Left ventricle myocardium inferior (tissue), 1 donor: Measurements from ENCODE around the gene PRKCI. TPM values are rescaled to one million over a fixed set of nuclear protein-coding genes. Genes with fewer than 3 reads are reported as not detected.
"Not testable (repeated sequence)": the region's sequence is repeated elsewhere in the genome, so short reads cannot be mapped to it uniquely, and the experiment has no call there.

Experiments used
- DNase-seq: peaks from one replicate; pipeline ENCODE4 v3.0.0-alpha.2; 2020
- H3K27ac ChIP-seq: fragments of 200-600 bp; replicated peaks from 2 replicates; pipeline ENCODE4 v1.8.0; 2021
- H3K27me3 ChIP-seq: fragments of 200-600 bp; 2 replicates; pipeline ENCODE4 v1.8.0; 2021; ENCODE audit warnings: low read depth
- H3K36me3 ChIP-seq: fragments of 200-600 bp; 2 replicates; pipeline ENCODE4 v1.8.0; 2021
- H3K4me1 ChIP-seq: fragments of 200-600 bp; 2 replicates; pipeline ENCODE4 v1.8.0; 2021
- H3K4me3 ChIP-seq: fragments of 200-600 bp; 2 replicates; pipeline ENCODE4 v1.8.0; 2021; ENCODE audit warnings: mild to moderate bottlenecking, moderate library complexity
- H3K9me3 ChIP-seq: fragments of 200-600 bp; replicated peaks from 2 replicates; pipeline ENCODE4 v1.8.0; 2021
- intact Hi-C: fragments of 100-400 bp; cut with micrococcal nuclease; formaldehyde crosslinking; loops from one replicate; pipeline ENCODE4 v1.11.0; 2022
- total RNA-seq: library from RNA; stranded (reverse); fragmentation: NEBNext Ultra II Directional; extraction: Animal tissue kit (Norgen Biotek cat#: 25700); gene quantifications from one replicate; pipeline ENCODE4 v1.2.1, GENCODE V29; 2021
- TF ChIP-seq, protein P1 (sequence below): fragments of 200-600 bp; IDR thresholded peaks from 2 replicates; pipeline ENCODE4 v1.8.0; 2021; ENCODE audit warnings: antibody characterized with exemption, mild to moderate bottlenecking, borderline replicate concordance
- donor health status: DM: no; HTN: yes; CAD: no; lungs with severe emphysema.

PRKCI gene
- total RNA-seq, 1 donor from 2014 or later = 10.9 TPM

DNA sequence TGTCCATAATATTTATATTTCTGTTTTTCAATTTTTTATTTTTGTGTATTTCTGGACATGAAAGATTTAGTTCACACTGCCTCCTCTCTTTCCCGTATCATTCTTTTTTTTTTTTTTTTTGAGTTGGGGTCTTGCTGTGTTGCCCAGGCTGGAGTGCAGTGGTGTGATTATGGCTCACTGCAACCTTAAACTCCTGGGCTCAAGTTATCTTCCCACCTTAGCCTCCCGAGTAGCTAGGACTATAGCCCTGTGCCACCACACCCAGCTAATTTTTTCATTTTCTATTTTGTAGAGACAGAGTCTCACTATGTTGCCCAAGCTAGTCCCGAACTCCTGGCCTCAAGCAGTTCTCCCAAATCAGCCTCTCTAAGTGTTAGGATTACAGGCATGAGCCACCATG, 53.6 kb downstream of the PRKCI start:
- no peaks in the 10 kb centered on the region for H3K9me3 ChIP-seq
- no peaks in the 10 kb centered on the region for H3K4me1 ChIP-seq
- no peak overlapping the region for H3K27ac ChIP-seq
- TF ChIP-seq, protein P1, sequence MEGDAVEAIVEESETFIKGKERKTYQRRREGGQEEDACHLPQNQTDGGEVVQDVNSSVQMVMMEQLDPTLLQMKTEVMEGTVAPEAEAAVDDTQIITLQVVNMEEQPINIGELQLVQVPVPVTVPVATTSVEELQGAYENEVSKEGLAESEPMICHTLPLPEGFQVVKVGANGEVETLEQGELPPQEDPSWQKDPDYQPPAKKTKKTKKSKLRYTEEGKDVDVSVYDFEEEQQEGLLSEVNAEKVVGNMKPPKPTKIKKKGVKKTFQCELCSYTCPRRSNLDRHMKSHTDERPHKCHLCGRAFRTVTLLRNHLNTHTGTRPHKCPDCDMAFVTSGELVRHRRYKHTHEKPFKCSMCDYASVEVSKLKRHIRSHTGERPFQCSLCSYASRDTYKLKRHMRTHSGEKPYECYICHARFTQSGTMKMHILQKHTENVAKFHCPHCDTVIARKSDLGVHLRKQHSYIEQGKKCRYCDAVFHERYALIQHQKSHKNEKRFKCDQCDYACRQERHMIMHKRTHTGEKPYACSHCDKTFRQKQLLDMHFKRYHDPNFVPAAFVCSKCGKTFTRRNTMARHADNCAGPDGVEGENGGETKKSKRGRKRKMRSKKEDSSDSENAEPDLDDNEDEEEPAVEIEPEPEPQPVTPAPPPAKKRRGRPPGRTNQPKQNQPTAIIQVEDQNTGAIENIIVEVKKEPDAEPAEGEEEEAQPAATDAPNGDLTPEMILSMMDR = no peak
- intact Hi-C loops = no loop called here
- no peak for DNase-seq
- no peak overlapping the region for H3K4me3 ChIP-seq
- peaks cover 66% of the 10 kb centered on the region for H3K36me3 ChIP-seq
- no peaks in the 10 kb centered on the region for H3K27me3 ChIP-seq

DNA sequence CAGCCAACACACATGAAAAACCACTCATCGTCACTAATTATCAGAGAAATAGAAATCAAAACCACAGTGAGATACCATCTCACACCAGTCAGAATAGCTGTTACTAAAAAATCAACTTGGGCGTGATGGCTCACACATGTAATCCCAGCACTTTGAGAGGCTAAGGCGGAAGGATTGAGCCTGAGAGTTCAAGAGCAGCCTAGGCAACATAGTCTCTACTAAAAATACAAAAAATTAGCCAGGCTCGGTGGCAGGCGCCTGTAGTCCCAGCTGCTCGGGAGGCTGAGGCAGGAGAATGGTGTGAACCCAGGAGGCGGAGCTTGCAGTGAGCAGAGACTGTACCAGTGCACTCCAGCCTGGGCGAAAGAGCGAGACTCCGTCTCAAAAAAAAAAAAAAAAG, 55.1 kb downstream of the PRKCI start:
- intact Hi-C loops, H3K9me3 ChIP-seq, DNase-seq, H3K27me3 ChIP-seq, H3K27ac ChIP-seq, H3K4me3 ChIP-seq, H3K4me1 ChIP-seq: not testable (repeated sequence)
- H3K36me3 ChIP-seq = peaks cover 66% of the 10 kb centered on the region

DNA sequence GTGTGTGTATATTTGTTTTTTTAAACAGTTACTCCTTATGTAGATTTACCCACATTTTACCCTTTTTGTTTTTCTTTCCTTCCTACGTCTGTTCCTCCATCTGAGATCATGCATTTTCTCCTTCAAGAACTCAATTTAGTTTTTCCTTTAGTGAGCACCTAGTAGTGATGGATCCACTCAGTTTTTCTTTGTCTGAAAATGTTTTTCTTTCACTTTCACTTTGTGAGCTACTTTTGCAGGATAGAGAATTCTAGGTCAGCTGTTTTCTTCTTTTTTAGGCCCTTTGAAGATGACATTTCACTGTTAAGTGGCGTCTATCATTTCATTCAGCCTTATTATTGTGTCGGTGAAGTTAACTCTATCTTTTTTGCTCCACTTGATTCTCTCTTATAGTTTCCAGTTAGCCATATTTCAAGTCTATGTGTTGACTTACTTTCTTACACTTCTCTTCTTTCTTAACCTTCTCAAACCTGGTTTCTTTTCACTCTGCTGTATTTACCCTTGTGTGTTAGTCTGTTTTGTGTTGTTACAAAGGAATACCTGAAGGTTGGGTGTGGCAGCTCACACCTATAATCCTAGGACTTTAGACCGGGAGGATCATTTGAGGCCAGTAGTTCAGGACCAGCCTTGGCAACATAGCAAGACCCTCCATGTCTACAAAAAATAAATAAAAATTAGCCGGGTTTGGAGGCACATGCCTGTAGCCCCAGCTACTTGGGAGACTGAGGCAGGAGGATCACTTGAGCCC, 55.8 kb downstream of the PRKCI start:
- no peak overlapping the region for H3K27ac ChIP-seq
- intact Hi-C loops = no loop called here

DNA sequence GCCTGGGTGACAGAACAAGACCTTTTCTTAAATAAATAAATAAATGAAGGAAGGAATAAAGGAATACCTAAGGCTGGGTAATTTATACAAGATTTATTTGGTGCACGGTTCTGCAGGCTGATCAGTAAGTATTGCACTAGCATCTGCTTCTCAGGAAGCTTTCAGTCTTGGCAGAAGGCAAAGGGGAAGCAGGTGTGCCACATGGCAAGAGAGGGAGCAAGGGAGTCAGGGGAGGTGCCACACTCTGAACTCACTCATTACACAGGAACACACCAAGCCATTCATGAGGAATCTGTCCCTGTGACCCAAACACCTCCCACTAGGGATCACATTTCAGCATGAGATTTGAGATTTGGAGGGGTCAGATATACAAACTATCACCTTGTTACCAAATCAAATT, 56.4 kb downstream of the PRKCI start:
- Histone ChIP-seq H3K4me1 (no peaks in the 10 kb centered on the region), H3K27me3 (no peaks in the 10 kb centered on the region), H3K9me3 (no peaks in the 10 kb centered on the region), H3K4me3 (no peak overlapping the region), H3K27ac (no peak overlapping the region), H3K36me3 (peaks cover 55% of the 10 kb centered on the region)
- intact Hi-C loops = no loop called here
- TF ChIP-seq, protein P1 = no peak
- no peak for DNase-seq

More for the DNA sequence above, 55.8 kb downstream of the PRKCI start:
- Histone ChIP-seq H3K9me3 (no peaks in the 10 kb centered on the region), H3K4me3 (no peak overlapping the region), H3K27me3 (no peaks in the 10 kb centered on the region), H3K36me3 (peaks cover 61% of the 10 kb centered on the region), H3K4me1 (no peaks in the 10 kb centered on the region)
- TF ChIP-seq, protein P1 = no peak
- DNase-seq = no peak

DNA sequence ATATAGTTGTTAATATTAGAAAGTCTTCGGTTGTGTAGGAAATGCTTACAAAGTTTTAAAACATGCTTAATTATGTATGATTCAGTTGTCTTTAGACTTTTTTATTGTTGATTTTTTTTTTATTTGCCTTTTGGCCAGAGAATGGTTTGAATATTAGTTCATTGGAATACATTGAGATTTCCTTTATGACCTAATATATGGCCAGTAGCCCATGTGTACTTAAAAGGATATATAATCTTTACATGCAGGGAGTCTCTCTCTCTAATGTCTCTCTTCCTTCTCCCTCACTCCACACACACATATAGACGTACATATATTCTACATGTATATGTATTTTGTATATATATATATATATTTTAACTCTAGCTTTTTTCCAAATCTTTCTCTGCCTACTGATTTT, 68.0 kb downstream of the PRKCI start:
- no peaks in the 10 kb centered on the region for H3K4me1 ChIP-seq
- H3K27me3 ChIP-seq = no peaks in the 10 kb centered on the region
- H3K27ac ChIP-seq = no peak overlapping the region
- intact Hi-C loops = no loop called here
- H3K9me3 ChIP-seq = no peaks in the 10 kb centered on the region
- H3K4me3 ChIP-seq = no peak overlapping the region
- no peak for DNase-seq
- TF ChIP-seq, protein P1 = no peak
- peaks cover 58% of the 10 kb centered on the region for H3K36me3 ChIP-seq

DNA sequence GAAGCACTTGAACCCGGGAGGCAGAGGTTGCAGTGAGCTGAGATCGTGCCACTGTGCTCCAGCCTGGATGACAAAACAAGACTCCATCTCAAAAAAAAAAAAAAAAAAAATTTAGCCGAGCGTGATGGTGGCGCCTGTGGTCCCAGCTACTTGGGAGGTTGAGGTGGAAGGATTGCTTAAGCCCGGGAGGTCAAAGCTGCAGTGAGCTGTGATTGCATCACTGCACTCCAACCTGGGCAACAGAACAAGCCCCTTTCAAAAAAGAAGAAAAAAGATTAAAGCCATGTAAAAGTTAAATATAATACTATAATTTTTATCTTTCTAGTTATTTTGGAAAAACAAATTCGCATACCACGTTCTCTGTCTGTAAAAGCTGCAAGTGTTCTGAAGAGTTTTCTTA, 73.4 kb downstream of the PRKCI start:
- peaks cover 62% of the 10 kb centered on the region for H3K36me3 ChIP-seq
- H3K27me3 ChIP-seq = no peaks in the 10 kb centered on the region
- H3K4me1 ChIP-seq = no peaks in the 10 kb centered on the region
- no peak overlapping the region for H3K27ac ChIP-seq
- no peak overlapping the region for H3K4me3 ChIP-seq
- no peak for DNase-seq
- no peaks in the 10 kb centered on the region for H3K9me3 ChIP-seq
- intact Hi-C loops = no loop called here
- TF ChIP-seq, protein P1 = no peak
